ENCODE data around the gene BOLA1.

DNA sequence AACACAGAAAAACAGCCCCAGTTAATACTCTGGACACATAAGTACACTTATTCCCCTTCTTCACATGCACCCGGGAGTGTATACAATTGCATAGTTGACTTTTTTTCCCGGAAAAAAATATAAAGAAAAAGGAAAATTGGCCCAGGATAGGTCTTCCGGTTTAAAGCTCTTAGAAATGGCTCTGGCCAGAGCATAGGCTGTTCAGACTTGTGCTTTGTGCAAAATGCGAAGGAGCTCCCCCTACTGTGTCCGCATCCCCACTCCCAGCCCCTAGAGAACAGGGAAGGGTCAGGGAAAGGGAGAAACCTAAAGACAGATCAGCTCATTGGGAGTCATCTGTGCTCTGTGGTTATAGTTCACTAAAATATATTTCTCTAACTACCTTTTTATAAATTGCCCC, 42.8 kb downstream of the BOLA1 start:
- TF ChIP-seq, protein P1, sequence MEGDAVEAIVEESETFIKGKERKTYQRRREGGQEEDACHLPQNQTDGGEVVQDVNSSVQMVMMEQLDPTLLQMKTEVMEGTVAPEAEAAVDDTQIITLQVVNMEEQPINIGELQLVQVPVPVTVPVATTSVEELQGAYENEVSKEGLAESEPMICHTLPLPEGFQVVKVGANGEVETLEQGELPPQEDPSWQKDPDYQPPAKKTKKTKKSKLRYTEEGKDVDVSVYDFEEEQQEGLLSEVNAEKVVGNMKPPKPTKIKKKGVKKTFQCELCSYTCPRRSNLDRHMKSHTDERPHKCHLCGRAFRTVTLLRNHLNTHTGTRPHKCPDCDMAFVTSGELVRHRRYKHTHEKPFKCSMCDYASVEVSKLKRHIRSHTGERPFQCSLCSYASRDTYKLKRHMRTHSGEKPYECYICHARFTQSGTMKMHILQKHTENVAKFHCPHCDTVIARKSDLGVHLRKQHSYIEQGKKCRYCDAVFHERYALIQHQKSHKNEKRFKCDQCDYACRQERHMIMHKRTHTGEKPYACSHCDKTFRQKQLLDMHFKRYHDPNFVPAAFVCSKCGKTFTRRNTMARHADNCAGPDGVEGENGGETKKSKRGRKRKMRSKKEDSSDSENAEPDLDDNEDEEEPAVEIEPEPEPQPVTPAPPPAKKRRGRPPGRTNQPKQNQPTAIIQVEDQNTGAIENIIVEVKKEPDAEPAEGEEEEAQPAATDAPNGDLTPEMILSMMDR (IDR thresholded peaks at IDR 0.05): peak in 2 of 5 experiments; percentile 16 to 22
- no peak for TF ChIP-seq POLR2A (IDR thresholded peaks at IDR 0.05)
